Measurements from ENCODE around the gene FNDC3B. TPM values are rescaled to one million over a fixed set of nuclear protein-coding genes. Genes with fewer than 3 reads are reported as not detected.

FNDC3B gene
- polyA plus RNA-seq, 1 donor = 25.9 TPM

GRCh38 chr3:172082820-172083513, 43.6 kb downstream of the FNDC3B start:
- Histone ChIP-seq H3K27me3 (ENCODE audit: control insufficient read depth, insufficient read depth, low read length) (no peaks in the 10 kb centered on the region), H3K9me3 (ENCODE audit: control insufficient read depth, low read depth, low read length) (peaks cover 4% of the 10 kb centered on the region), H3K36me3 (ENCODE audit: control insufficient read depth, insufficient read depth, low read length) (peaks cover 4% of the 10 kb centered on the region), H3K4me3 (ENCODE audit: low read length) (no peak overlapping the region), H3K4me1 (ENCODE audit: control insufficient read depth, insufficient read depth, low read length) (peaks cover 25% of the 10 kb centered on the region), H3K27ac (ENCODE audit: low read length) (no peak overlapping the region)
- 100% methylated on average over 1 of the region's 5 CpGs for WGBS (ENCODE audit: insufficient coverage, low lambda C conversion rate)
- DNase-seq = no peak

GRCh38 chr3:172083995-172084409, 44.6 kb downstream of the FNDC3B start:
- H3K27me3 ChIP-seq (ENCODE audit: control insufficient read depth, insufficient read depth, low read length) = no peaks in the 10 kb centered on the region
- H3K9me3 ChIP-seq (ENCODE audit: control insufficient read depth, low read depth, low read length) = peaks cover 4% of the 10 kb centered on the region
- H3K27ac ChIP-seq (ENCODE audit: low read length) = no peak overlapping the region
- DNase-seq = no peak
- H3K36me3 ChIP-seq (ENCODE audit: control insufficient read depth, insufficient read depth, low read length) = peaks cover 4% of the 10 kb centered on the region
- peaks cover 26% of the 10 kb centered on the region for H3K4me1 ChIP-seq (ENCODE audit: control insufficient read depth, insufficient read depth, low read length)
- no peak overlapping the region for H3K4me3 ChIP-seq (ENCODE audit: low read length)
- 18% methylated on average over 3 of the region's 8 CpGs for WGBS (ENCODE audit: insufficient coverage, low lambda C conversion rate)

- Histone ChIP-seq H3K27ac (ENCODE audit: low read length) (peak overlapping the region; percentile 27), H3K9me3 (ENCODE audit: control insufficient read depth, low read depth, low read length) (peaks cover 4% of the 10 kb centered on the region), H3K36me3 (ENCODE audit: control insufficient read depth, insufficient read depth, low read length) (peaks cover 4% of the 10 kb centered on the region), H3K27me3 (ENCODE audit: control insufficient read depth, insufficient read depth, low read length) (no peaks in the 10 kb centered on the region), H3K4me3 (ENCODE audit: low read length) (no peak overlapping the region), H3K4me1 (ENCODE audit: control insufficient read depth, insufficient read depth, low read length) (peaks cover 26% of the 10 kb centered on the region)
- no peak for DNase-seq
- 92% methylated on average over 2 of the region's 5 CpGs for WGBS (ENCODE audit: insufficient coverage, low lambda C conversion rate)
These were observed 45.6 kb downstream of the FNDC3B start for GRCh38 chr3:172084871-172085556.

- Histone ChIP-seq H3K4me3 (ENCODE audit: low read length) (no peak overlapping the region), H3K27me3 (ENCODE audit: control insufficient read depth, insufficient read depth, low read length) (no peaks in the 10 kb centered on the region), H3K36me3 (ENCODE audit: control insufficient read depth, insufficient read depth, low read length) (peaks cover 4% of the 10 kb centered on the region), H3K4me1 (ENCODE audit: control insufficient read depth, insufficient read depth, low read length) (peaks cover 23% of the 10 kb centered on the region), H3K27ac (ENCODE audit: low read length) (peak overlapping the region; percentile 27), H3K9me3 (ENCODE audit: control insufficient read depth, low read depth, low read length) (peaks cover 4% of the 10 kb centered on the region)
- WGBS (ENCODE audit: insufficient coverage, low lambda C conversion rate) = no CpG with 5 or more reads among the region's 2 CpGs
- DNase-seq = no peak
These were observed 46.1 kb downstream of the FNDC3B start for GRCh38 chr3:172085557-172085895.

GRCh38 chr3:172086071-172086470, 46.7 kb downstream of the FNDC3B start:
- Histone ChIP-seq H3K4me1 (ENCODE audit: control insufficient read depth, insufficient read depth, low read length) (peaks cover 22% of the 10 kb centered on the region), H3K27me3 (ENCODE audit: control insufficient read depth, insufficient read depth, low read length) (no peaks in the 10 kb centered on the region), H3K9me3 (ENCODE audit: control insufficient read depth, low read depth, low read length) (peaks cover 4% of the 10 kb centered on the region), H3K4me3 (ENCODE audit: low read length) (no peak overlapping the region), H3K36me3 (ENCODE audit: control insufficient read depth, insufficient read depth, low read length) (peaks cover 4% of the 10 kb centered on the region), H3K27ac (ENCODE audit: low read length) (peak overlapping the region; percentile 27)
- WGBS (ENCODE audit: insufficient coverage, low lambda C conversion rate) = 100% methylated on average over 1 of the region's 1 CpG
- no peak for DNase-seq

GRCh38 chr3:172087198-172087597, 47.8 kb downstream of the FNDC3B start:
- peaks cover 22% of the 10 kb centered on the region for H3K4me1 ChIP-seq (ENCODE audit: control insufficient read depth, insufficient read depth, low read length)

GRCh38 chr3:172087602-172088580, 48.5 kb downstream of the FNDC3B start:
- Histone ChIP-seq H3K4me3 (ENCODE audit: low read length) (no peak overlapping the region), H3K9me3 (ENCODE audit: control insufficient read depth, low read depth, low read length) (peaks cover 4% of the 10 kb centered on the region), H3K4me1 (ENCODE audit: control insufficient read depth, insufficient read depth, low read length) (peaks cover 22% of the 10 kb centered on the region), H3K27ac (ENCODE audit: low read length) (peak overlapping the region; percentile 81), H3K27me3 (ENCODE audit: control insufficient read depth, insufficient read depth, low read length) (no peaks in the 10 kb centered on the region), H3K36me3 (ENCODE audit: control insufficient read depth, insufficient read depth, low read length) (peaks cover 4% of the 10 kb centered on the region)
- peak; percentile 57 to 86 for DNase-seq
- WGBS (ENCODE audit: insufficient coverage, low lambda C conversion rate) = 100% methylated on average over 2 of the region's 7 CpGs

More at GRCh38 chr3:172087198-172087597, 47.8 kb downstream of the FNDC3B start:
- WGBS (ENCODE audit: insufficient coverage, low lambda C conversion rate) = 100% methylated on average over 1 of the region's 4 CpGs
- H3K9me3 ChIP-seq (ENCODE audit: control insufficient read depth, low read depth, low read length) = peaks cover 4% of the 10 kb centered on the region
- no peaks in the 10 kb centered on the region for H3K27me3 ChIP-seq (ENCODE audit: control insufficient read depth, insufficient read depth, low read length)
- peaks cover 4% of the 10 kb centered on the region for H3K36me3 ChIP-seq (ENCODE audit: control insufficient read depth, insufficient read depth, low read length)
- no peak overlapping the region for H3K4me3 ChIP-seq (ENCODE audit: low read length)
- no peak for DNase-seq
- peak overlapping the region; percentile 81 for H3K27ac ChIP-seq (ENCODE audit: low read length)

GRCh38 chr3:172089250-172089649, 49.9 kb downstream of the FNDC3B start:
- peaks cover 22% of the 10 kb centered on the region for H3K4me1 ChIP-seq (ENCODE audit: control insufficient read depth, insufficient read depth, low read length)
- no peak overlapping the region for H3K4me3 ChIP-seq (ENCODE audit: low read length)
- no peak for DNase-seq
- peaks cover under 1% of the 10 kb centered on the region for H3K9me3 ChIP-seq (ENCODE audit: control insufficient read depth, low read depth, low read length)
- H3K27me3 ChIP-seq (ENCODE audit: control insufficient read depth, insufficient read depth, low read length) = no peaks in the 10 kb centered on the region
- no peak overlapping the region for H3K27ac ChIP-seq (ENCODE audit: low read length)
- no CpG with 5 or more reads among the region's 4 CpGs for WGBS (ENCODE audit: insufficient coverage, low lambda C conversion rate)
- no peaks in the 10 kb centered on the region for H3K36me3 ChIP-seq (ENCODE audit: control insufficient read depth, insufficient read depth, low read length)

GRCh38 chr3:172090035-172090434, 50.7 kb downstream of the FNDC3B start:
- Histone ChIP-seq H3K9me3 (ENCODE audit: control insufficient read depth, low read depth, low read length) (no peaks in the 10 kb centered on the region), H3K27me3 (ENCODE audit: control insufficient read depth, insufficient read depth, low read length) (no peaks in the 10 kb centered on the region), H3K36me3 (ENCODE audit: control insufficient read depth, insufficient read depth, low read length) (no peaks in the 10 kb centered on the region), H3K4me1 (ENCODE audit: control insufficient read depth, insufficient read depth, low read length) (peaks cover 22% of the 10 kb centered on the region), H3K4me3 (ENCODE audit: low read length) (no peak overlapping the region), H3K27ac (ENCODE audit: low read length) (no peak overlapping the region)
- WGBS (ENCODE audit: insufficient coverage, low lambda C conversion rate) = no CpG with 5 or more reads among the region's 4 CpGs
- DNase-seq = no peak

- Histone ChIP-seq H3K4me3 (ENCODE audit: low read length) (no peak overlapping the region), H3K9me3 (ENCODE audit: control insufficient read depth, low read depth, low read length) (no peaks in the 10 kb centered on the region), H3K27ac (ENCODE audit: low read length) (no peak overlapping the region), H3K4me1 (ENCODE audit: control insufficient read depth, insufficient read depth, low read length) (peaks cover 13% of the 10 kb centered on the region), H3K27me3 (ENCODE audit: control insufficient read depth, insufficient read depth, low read length) (no peaks in the 10 kb centered on the region), H3K36me3 (ENCODE audit: control insufficient read depth, insufficient read depth, low read length) (no peaks in the 10 kb centered on the region)
- no peak for DNase-seq
- 100% methylated on average over 2 of the region's 5 CpGs for WGBS (ENCODE audit: insufficient coverage, low lambda C conversion rate)
These were observed 53.3 kb downstream of the FNDC3B start for GRCh38 chr3:172092658-172093057.
